GM21360 (cell line): Measurements from ENCODE around the gene SLC36A1.
"Not testable (repeated sequence)": the region's sequence is repeated elsewhere in the genome, so short reads cannot be mapped to it uniquely, and the experiment has no call there.

Experiments
- ATAC-seq: cut with Tn5 transposase; IDR thresholded peaks from one replicate; pipeline ENCODE4 v1.9.1; 2021; ENCODE audit warnings: mild to moderate bottlenecking, moderate library complexity; ENCODE audit not compliant: unreplicated experiment

The SLC36A1 gene

DNA sequence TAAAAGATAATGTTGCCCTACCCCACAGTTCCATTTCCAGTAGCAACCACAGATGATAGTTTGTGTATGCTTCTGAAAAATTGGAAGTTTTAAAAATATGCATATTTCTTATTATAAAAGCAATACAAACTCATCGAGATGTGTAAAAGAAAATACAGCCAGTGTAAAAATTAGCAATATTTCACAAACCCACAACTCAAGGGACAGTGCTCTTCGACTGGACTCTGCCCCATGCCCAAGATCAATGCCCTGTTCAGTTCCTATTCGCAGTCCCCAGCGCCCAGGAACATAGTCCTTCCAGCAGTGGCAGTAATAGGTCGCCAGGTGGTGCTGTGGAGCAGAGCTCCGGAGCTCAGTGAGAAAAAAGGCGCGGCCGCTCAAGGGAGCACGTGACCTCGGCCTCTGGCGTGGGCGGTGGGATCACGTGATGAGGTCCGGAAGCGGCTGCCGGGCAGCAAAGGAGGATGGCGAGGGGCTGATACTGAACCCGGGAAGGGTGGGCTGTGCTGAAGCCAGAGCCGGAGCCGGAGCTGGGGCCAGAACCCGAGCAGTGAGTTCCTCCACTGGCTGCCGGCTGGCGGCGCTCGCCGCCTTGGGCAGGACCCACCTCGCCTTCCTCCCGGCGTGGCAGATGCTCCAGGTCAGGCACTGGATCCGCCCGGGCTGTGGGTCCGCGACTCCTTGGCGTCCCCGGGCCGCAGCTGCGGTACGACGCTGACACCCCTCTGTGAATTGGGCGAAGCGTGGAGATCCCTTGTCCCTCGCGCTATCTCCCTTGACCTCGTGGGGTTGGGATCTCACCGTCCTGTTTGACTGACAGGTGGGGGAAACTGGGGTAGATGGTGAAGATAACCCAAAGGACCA, at the start of gene SLC36A1:
SLC36A1 (plus strand) TSS at position 430 of the 864 bp plus-strand sequence. CDS start 11,190 bp downstream, outside the sequence.
- peak; percentile 88 for ATAC-seq

GRCh38 chr5:151405334-151406160, 41.9 kb upstream of the SLC36A1 start:
- no peak for ATAC-seq

DNA sequence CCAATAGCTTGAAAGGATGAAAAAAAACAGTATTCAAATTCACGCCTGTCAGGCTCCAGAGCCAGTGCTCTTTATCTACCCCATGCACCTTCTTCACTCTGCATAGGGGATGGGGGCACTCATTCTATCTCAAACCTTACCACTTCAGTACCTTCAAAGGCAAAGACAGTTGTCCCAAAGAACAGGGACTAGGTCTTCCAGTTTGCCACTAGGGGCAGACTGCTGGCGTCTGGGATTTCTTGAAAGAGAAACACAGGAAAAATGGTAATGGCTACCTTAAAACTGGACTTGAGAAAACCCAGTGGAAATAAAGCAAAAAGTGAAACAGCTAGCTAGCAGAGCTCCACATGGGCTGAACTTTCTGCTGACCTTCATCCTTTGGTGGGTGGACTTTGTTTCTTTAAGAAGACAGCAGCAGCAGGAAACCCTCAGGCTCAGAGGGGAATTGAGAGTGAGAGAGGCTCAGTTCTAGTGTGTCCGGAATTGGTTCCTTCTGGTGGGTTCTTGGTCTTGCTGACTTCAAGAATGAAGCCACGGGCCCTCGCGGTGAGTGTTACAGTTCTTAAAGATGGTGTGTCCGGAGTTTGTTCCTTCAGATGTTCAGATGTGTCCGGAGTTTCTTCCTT, 41.0 kb upstream of the SLC36A1 start:
- peak; percentile 66 for ATAC-seq

GRCh38 chr5:151408591-151409230, 38.7 kb upstream of the SLC36A1 start:
- no peak for ATAC-seq

DNA sequence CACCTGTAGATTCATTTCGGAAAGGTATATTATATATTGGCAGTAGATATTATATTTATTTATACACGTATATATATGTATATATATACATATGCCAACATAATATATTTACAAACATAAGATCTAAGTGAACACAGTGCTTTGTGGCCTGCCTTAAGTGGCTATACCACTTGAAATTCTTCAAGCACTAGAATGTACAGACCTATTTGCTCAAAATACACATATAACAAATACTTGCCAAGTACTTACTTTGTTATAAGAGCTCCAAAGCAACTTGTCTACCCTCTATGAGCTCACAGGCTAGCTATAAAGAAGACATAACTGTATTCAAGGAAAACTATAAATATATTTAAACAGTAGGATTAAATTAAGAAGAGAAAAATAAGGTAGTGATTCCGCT, 33.6 kb upstream of the SLC36A1 start:
- ATAC-seq, result no peak

GRCh38 chr5:151414536-151414935, 32.9 kb upstream of the SLC36A1 start:
- no peak for ATAC-seq

- no peak for ATAC-seq
Observed at GRCh38 chr5:151417712-151418111, 29.7 kb upstream of the SLC36A1 start.

DNA sequence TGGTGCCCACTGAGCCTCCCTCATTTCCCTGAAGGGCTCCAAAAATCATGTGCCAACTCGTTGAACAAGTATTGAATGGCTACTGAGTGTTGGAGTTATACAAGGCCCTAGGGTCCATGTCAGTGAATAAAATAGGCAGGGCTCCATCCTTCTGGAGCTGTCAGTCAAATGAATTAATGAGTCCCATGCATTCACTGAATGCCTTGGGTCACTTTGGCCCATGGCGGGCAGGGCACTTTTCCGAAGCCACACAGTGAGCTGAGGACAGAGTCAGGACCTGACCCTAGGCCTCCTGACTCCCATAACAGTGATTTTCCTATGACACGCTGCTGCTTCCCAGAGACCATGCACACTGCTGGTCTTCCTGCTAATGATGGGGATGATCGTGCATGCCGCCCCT, 27.3 kb upstream of the SLC36A1 start:
- no peak for ATAC-seq

DNA sequence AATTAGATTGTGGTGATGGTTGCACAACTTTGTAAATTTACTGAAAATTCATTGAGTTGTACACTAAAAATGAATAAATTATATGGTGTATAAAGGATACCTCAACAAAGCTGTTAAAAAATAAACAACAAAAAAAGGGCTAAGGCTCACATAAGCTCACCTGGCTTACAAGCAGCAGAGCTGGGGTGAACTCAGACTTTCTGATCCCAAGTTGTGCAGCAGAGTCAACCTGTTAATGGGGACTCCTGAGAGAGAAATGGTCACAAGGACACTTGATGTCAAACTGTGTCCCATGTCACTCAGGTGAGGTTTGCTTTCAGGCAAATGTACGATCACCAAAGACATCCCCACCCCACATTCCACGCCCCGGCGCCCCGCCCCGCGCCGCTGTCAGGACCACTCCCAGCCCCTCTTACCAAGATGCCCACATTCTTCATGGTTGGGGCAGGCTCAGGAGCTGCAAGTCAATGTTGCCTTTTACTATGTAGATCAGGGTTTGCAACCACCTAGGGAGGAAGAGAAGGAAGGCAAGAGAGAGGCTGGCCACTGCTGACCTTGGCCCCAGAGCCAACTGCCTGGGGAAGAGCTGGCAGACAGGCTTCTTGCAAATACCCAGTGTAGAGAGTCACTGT, 22.4 kb upstream of the SLC36A1 start:
- no peak for ATAC-seq

DNA sequence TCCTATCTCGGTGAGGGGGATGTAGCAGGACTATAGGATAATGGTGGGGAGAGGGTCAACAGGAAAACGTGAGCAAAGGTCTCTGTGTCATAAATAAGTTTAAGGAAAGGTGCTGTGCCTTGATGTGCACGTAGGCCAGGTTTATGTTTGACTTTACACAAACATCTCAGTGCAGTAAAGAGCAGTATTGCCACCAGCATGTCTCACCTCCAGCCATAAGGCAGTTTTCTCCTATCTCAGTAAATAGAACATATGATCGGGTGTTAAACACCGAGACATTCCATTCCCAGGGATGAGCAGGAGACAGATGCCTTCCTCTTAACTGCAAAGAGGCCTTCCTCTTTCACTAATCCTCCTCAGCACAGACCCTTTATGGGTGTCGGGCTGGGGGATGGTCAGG, 21.1 kb upstream of the SLC36A1 start:
- not testable (repeated sequence) for ATAC-seq

- peak; percentile 99 for ATAC-seq
Observed at GRCh38 chr5:151427258-151427657, 20.1 kb upstream of the SLC36A1 start.

- no peak for ATAC-seq
Observed at GRCh38 chr5:151430731-151431130, 16.7 kb upstream of the SLC36A1 start.

- no peak for ATAC-seq
Observed at GRCh38 chr5:151431666-151432065, 15.7 kb upstream of the SLC36A1 start.

GRCh38 chr5:151432210-151432609, 15.2 kb upstream of the SLC36A1 start:
- no peak for ATAC-seq

DNA sequence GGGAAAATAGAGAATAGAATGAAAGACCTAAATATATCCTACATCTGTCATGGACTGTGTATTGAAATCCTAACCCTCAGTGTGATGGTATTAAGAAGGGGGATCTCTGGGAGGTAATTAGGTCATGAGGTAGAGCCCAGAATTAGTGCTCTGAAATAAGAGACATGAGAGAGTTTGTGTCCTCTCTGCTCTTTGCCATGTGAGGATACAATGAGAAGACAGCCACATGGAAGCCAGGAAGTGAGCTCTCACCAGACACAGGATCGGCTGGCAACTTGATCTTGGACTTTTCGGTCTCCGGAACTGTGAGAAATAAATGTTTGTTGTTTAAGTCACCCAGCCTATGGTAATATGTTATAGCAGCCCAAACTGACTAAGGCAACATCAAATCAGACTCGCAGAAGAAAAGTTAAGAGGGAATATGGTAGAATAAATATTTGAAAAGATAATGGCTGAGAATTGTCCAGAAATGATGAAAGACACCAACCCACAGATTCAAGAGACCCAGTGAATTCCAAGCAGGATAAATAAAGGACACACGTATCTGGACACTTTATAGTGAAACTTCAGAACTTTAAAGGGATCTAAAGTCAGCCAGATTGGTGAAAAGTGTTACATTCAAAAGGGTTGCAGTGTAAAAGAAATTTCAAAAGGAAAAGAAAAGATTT, 12.7 kb upstream of the SLC36A1 start:
- no peak for ATAC-seq

GRCh38 chr5:151448038-151448985, 909 bp downstream of the SLC36A1 start:
- peak; percentile 3 for ATAC-seq

- ATAC-seq, result no peak
Observed at GRCh38 chr5:151449297-151449696, 1.9 kb downstream of the SLC36A1 start.

- ATAC-seq, result no peak
Observed at GRCh38 chr5:151449839-151450238, 2.4 kb downstream of the SLC36A1 start.

GRCh38 chr5:151450605-151451004, 3.2 kb downstream of the SLC36A1 start:
- ATAC-seq, result no peak
